Coronary artery (tissue), 2 donors: ENCODE data around the gene SLC22A25.
"Not testable (repeated sequence)": the region's sequence is repeated elsewhere in the genome, so short reads cannot be mapped to it uniquely, and the experiment has no call there.

Experiments used
- DNase-seq: peaks from one replicate; pipeline ENCODE4 v3.0.0-alpha.2; 2017; ENCODE audit warnings: low spot score
- H3K27ac ChIP-seq, 2 donors: fragments of 200-600 bp; sonication (generic); one replicate each; pipeline ENCODE4 v1.5.1; 2016 to 2019
- H3K4me3 ChIP-seq: fragments of 200-600 bp; sonication (generic); 2 replicates; pipeline ENCODE4 v1.5.1; 2016; ENCODE audit warnings: mild to moderate bottlenecking, moderate library complexity
- TF ChIP-seq, protein P1 (sequence below): fragments of 200-600 bp; sonication (generic); IDR thresholded peaks from one replicate; pipeline ENCODE4 v1.5.1; 2019; ENCODE audit warnings: antibody characterized with exemption

Gene SLC22A25

DNA sequence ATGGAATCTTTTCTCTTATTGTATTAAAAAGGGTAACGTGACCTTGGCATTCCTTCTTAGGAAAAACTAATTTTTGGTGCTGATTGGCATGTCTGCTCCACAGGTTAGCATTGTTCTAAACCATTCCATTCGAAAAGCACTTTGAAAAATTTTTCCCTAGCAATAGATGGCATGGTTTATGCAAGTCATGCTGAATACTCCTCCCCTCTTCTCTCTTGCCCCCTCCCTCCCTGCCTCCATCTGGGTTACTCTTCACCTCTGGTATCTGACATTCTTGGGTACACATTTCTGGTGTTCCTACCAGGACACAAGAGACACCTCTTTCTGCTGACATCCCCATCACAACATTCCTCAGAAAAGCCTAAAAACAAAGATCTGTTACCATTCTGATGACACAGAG, 1.5 kb upstream of the SLC22A25 start:
- Histone ChIP-seq H3K4me3 (no peak overlapping the region), H3K27ac (no peak overlapping the region)
- TF ChIP-seq, protein P1, sequence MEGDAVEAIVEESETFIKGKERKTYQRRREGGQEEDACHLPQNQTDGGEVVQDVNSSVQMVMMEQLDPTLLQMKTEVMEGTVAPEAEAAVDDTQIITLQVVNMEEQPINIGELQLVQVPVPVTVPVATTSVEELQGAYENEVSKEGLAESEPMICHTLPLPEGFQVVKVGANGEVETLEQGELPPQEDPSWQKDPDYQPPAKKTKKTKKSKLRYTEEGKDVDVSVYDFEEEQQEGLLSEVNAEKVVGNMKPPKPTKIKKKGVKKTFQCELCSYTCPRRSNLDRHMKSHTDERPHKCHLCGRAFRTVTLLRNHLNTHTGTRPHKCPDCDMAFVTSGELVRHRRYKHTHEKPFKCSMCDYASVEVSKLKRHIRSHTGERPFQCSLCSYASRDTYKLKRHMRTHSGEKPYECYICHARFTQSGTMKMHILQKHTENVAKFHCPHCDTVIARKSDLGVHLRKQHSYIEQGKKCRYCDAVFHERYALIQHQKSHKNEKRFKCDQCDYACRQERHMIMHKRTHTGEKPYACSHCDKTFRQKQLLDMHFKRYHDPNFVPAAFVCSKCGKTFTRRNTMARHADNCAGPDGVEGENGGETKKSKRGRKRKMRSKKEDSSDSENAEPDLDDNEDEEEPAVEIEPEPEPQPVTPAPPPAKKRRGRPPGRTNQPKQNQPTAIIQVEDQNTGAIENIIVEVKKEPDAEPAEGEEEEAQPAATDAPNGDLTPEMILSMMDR = no peak
- DNase-seq = no peak

DNA sequence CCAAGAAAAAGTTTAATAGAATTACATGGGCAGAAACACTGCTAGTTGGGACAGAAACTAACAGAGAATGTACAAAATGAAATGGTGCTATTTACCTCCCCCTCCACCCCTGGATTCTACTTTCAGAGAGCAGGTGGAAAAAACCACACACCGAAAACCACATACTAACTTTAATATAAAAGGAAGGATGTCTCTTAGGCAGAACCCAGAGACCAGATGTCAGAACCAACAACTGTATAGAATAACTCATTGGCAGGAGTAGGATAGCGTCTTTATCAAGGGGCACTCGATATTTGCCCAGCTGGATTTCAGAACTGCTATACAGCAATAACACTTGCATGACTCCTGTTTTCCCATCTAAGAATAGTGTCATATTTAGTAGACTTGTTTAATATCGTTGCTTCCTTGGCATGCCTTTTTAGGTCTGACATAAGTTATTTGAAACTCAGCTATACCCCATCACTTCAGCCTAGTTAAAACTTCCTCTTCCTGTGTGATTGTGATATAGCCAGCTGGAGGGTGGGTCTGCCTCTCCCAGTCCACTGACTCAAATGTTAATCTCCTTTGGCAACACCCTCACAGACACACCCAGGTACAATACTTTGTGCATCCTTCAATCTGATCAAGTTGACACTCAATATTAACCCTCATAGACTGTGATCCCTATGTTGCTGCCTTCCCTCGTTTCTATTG, 1.2 kb downstream of the SLC22A25 start:
- no peak for DNase-seq
- TF ChIP-seq, protein P1 = no peak
- Histone ChIP-seq H3K4me3 (no peak overlapping the region), H3K27ac (no peak overlapping the region)

DNA sequence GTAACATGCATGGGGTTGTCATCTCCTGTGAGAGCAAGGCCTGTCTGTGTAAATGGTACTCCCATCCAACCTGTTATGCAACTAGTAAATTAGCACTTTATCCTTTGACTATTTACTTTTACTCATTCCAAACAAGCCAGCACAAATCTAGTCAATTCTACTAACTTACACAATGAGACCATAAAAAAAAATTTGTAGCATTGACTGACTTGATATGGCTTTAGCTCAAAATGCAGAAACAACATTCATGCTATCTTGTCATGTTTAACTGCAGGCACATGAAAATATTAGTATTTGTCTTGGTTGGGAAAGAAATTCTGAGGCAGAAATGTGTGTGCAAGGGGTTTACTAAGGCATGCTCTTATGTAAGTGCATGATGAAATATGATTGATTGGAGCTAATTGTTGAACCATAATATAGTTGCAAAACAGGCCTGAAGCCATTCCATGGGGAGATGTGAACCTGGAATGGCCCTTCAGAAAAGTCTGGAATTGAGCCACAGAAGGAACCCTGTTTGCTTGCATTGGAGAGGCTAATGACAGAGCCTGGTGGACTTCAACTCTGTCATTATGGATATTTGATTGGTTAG, 2.5 kb downstream of the SLC22A25 start:
- DNase-seq = no peak
- Histone ChIP-seq H3K27ac (no peak overlapping the region), H3K4me3 (no peak overlapping the region)
- TF ChIP-seq, protein P1 = no peak

DNA sequence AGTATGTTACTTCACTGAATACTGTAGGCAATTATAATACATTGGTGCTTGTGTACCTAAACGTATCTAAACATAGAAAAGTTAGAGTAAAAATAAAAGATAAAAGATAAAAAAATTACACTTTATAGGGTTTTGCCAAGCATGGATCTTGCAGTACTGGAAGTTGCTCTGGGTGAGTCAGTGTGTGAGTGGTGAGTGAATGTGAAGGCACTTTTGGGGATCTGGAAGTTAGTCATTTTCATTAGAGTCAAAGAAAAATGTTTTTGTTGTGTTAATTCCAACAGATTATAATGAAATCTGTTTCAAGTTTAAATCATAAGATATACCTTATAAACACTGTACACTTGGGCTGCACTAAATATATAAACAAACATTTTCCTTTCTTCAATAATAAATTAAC, 3.3 kb downstream of the SLC22A25 start:
- DNase-seq = no peak
- Histone ChIP-seq H3K27ac (no peak overlapping the region), H3K4me3 (no peak overlapping the region)
- TF ChIP-seq, protein P1 = no peak

DNA sequence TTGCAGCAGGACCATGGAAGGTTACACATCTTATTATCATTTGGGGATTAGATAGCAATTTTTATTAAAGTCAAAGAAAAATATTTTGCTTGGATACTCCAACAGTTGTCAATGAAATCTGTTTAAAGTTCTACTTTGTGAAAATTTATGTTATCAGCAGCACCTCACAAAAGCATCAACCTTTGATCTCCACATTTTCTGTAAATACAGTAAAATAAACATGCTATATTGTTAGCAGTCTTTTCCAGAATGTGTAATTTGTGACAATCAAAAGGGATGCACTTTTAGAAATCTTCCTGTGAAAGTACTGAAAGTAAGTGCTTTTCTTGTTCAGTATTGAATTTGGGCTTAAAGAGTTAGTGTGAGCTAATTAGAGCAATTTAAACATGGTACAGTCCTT, 4.1 kb downstream of the SLC22A25 start:
- TF ChIP-seq, protein P1 = no peak

DNA sequence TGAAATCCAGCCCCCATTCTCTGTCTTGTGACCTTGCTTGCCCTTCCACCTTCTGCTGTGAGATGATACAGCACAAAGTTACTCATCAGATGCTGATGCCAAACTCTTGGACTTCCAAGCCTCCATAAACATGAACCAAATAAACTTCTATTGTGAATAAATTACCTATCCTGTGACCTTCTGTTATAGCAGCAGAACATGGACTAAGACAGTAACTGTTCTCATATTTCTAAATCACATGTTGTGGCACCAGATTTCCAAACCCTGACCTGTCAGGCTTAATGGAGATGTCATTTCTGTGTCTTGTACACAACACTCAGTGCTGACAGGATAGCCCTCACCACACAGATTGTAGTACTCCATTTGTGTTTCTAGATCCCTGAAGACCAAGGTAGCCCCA, 6.0 kb downstream of the SLC22A25 start:
- TF ChIP-seq, protein P1 = no peak
- Histone ChIP-seq H3K4me3 (no peak overlapping the region), H3K27ac (no peak overlapping the region)
- DNase-seq = no peak

More for the DNA sequence above, 4.1 kb downstream of the SLC22A25 start:
- no peak overlapping the region for H3K27ac ChIP-seq
- DNase-seq = no peak
- no peak overlapping the region for H3K4me3 ChIP-seq

DNA sequence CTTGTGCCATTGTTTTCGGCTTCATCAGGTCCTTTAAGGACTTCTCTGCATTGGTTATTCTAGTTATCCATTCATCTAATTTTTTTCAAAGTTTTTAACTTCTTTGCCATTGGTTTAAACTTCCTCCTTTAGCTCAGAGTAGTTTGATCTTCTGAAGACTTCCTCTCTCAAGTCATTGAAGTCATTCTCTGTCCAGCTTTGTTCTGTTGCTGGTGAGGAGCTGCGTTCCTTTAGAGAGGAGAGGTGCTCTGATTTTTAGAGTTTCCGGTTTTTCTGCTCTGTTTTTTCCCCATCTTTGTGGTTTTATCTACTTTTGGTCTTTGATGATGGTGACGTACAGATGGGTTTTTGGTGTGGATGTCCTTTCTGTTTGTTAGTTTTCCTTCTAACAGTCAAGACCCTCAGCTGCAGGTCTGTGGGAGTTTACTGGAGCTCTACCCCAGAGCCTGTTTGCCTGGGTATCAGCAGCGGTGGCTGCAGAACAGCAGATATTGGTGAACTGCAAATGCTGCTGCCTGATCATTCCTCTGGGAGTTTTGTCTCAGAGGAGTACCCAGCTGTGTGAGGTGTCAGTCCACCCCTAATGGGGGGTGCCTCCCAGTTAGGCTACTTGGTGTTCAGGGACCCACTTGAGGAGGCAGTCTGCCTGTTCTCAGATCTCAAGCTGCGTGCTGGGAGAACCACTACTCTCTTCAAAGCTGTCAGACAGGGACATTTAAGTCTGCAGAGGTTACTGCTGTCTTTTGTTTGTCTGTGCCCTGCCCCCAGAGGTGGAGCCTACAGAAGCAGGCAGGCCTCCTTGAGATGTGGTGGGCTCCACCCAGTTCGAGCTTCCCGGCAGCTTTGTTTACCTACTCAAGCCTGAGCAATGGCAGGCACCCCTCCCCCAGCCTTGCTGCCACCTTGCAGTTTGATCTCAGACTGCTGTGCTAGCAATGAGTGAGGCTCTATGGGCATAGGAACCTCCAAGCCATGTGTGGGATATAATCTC, 7.6 kb downstream of the SLC22A25 start:
- H3K27ac ChIP-seq, H3K4me3 ChIP-seq, DNase-seq: not testable (repeated sequence)
